ENCODE data around the gene MFSD2B.
"Not testable (repeated sequence)": the region's sequence is repeated elsewhere in the genome, so short reads cannot be mapped to it uniquely, and the experiment has no call there.

The MFSD2B gene

GRCh38 chr2:24020244-24020643 lies 10.4 kb downstream of the MFSD2B start:
- no peak for DNase-seq

- no peak for DNase-seq
Measured at GRCh38 chr2:24021122-24021998, 11.5 kb downstream of the MFSD2B start.

GRCh38 chr2:24022324-24022974 lies 12.6 kb downstream of the MFSD2B start:
- DNase-seq = no peak

DNA sequence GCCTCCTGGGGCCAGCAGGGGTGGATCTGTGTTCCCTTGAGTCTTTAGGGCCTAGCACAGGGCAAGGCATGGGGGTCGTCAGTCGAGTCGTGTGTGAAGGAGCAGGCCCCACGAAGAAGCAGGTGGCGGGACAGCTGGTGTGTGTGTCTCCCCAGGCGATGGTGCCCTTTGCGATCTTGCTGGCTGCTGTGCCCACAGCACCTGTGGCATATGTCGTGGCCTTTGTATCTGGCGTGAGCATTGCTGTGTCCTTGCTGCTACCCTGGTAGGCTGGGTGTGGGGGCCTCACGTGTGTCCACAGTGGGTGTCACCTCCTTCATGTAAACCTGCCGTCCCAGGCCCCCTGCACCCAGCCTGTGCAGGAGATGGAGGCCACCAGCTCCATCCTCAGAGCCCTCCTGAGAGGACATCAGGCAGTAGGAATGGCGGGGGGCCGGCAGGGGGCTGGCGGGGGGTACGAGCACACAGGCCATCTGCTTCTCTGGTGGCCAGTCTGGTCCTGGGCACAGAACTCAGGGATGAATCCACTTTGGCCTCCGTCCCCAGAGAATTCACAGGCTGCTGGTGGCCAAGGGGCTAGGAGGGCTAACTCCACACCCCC lies 13.2 kb downstream of the MFSD2B start:
- DNase-seq = no peak

- DNase-seq = no peak
Measured at GRCh38 chr2:24024018-24024417, 14.1 kb downstream of the MFSD2B start.

- DNase-seq = no peak
Measured at GRCh38 chr2:24024996-24025663, 15.2 kb downstream of the MFSD2B start.

- DNase-seq = no peak
Measured at GRCh38 chr2:24026233-24026632, 16.3 kb downstream of the MFSD2B start.

DNA sequence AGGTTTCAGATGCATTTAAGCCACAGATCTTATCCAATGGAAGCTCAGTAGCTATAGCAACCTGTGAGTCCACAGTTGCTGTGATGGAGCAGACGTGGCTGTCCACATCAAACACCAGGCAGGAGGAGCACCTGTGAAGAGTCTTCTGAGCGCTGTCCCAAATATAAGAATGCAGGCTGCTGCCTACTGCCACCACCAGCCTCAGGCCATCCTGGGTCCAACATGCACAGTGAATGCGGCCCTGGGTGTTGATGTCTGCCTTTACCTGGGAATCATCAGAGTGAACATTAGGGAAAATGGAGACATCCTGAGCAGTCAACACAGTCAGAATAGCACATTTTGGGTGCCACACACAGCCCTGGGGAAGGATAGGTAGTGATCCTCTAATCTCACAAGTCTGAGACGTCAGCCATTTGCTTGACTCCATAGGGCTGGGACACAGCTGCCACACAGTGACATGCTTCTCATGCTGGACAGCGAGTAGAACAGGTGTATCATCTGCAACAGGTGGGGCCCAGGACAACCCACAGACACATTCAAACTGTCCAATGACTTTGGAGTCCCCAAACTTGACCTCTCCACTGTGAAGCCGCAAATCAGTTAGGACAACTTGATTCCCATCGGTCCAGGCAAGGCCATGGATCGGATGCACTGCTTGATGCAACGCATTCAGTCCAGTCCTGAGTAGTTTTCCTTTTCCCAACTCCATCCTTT lies 29.1 kb downstream of the MFSD2B start:
- DNase-seq = no peak

DNA sequence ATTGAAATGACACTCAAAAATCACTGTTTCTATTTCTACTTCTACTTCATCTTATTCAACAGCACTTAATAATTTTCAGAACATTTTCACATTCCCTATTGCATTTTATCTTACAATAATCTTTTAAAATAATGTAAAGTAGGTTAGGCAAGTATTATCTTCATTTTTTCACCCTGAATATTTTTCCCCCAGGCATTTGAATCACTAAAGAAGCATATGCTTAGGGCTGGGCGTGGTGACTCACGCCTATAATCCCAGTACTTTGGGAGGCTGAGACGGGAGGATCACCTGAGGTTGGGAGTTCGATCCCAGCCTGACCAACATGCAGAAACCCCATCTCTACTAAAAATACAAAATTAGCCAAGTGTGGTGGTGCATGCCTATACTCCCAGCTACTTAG lies 30.6 kb downstream of the MFSD2B start:
- no peak for DNase-seq

DNA sequence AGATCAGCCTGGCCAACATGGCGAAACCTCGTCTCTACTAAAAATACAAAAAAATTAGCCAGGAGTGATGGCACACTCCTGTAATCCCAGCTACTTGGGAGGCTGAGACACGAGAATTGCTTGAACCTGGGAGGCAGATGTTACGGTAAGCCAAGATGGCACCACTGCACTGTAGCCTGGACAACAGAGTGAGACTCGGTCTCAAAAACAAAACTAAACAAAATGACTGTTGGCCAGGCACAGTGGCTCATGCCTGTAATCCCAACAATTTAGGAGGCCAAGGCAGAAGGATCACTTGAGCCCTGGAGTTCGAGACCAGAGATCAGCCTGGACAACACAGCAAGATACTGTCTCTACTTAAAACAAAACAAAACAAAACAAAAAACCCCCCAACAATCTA lies 33.2 kb downstream of the MFSD2B start:
- DNase-seq = not testable (repeated sequence)

DNA sequence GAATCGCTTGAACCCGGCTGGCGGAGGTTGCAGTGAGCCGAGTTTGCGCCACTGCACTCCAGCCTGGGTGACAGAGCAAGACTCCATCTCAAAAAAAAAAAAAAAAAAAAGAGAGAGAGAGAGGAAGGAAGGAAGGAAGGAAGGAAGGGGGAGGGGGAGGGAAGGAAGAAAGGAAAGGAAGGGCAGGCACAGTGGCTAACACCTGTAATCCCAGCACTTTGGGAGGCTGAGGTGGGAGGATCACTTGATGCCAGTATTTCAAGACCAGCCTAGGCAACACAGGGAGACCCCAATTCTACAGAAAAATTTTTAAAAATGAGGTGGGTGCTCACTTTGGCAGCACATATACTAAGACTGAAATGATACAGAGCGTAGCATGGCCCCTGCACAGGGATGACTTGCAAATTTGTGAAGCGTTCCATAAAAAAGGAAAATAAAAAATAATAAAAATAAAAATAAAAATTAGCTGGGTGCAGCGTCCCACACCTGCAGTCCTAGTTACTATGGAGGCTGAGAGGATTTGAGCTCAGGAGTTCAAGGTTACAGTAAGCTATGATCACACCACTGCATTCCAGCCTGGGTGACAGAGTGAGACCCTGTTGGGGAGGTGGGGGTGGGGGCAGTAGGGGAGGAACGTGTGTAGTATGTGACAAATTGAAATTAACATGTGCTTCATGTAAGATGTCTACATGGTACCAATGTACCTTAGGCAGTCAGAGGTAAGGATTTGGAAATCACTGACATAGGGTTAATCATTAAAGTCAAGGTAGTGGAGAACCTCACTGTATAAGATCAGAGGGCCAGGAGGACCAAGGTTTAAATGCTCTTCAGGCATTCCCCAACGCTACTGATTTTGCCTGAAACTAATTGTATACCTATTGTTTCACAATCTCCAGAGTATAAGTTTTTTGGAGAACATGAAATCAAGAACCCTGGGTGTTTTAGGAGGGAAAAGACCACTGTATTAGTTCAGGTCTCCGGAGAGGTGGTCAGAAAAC lies 35.9 kb downstream of the MFSD2B start:
- no peak for DNase-seq

DNA sequence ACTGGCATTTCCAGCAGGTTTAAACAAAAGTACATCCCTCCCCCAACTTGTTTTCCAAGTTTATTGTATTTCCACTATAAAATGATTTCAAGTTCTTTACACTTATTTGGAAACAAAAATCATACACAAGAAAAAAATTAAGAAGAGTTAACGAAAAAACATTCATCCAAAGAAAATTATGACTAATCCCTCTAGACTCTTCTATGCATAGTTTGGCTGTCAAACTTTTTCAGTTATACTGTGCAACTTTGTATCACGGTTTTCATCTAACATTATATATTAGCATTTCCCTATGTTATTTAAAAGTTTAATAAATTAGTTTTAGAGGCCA lies 36.7 kb downstream of the MFSD2B start:
- DNase-seq = no peak

DNA sequence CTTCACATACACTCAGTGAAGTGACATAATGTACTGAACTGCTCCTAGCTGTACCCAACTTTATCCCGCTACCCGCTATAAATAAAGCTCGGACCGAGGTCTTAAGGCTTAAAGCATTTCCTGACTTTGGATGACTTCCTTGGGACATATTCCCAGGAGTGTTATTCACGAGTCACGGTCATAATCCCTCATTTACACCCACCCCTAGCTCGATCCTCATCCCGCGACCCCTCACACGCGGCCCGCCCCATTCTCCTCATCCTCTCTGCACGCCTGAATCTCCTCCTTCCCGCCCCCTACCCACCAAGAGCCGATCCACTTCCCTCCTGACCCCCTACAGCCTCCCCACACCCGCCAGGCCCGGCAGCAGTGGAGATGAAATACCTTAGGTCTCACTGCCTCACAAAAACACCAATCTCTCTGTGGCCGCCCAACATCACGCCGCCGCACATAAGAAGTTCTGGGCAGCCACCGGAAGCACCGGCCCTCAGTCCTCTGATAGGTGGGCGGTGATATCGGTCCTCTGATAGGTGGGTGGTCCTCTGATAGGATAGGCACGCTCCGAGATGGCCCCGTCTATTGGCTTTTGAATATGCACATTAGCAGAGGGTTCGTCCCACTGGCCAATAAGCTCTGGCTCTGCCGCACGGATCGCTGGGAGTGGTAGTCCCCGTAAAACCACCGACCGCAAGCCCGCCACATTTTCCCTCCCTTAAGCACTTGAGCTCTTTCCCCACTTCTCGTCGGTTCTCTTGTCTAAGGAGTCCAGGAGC lies 37.2 kb downstream of the MFSD2B start, which contains the start of gene WDCP:
TSS of gene WDCP (minus strand) at position 462 of the 773 bp plus-strand sequence. CDS start 7,897 bp downstream, outside the sequence.
- DNase-seq = peak; percentile 91

- no peak for DNase-seq
Measured at GRCh38 chr2:24047703-24048033, 37.8 kb downstream of the MFSD2B start.

DNA sequence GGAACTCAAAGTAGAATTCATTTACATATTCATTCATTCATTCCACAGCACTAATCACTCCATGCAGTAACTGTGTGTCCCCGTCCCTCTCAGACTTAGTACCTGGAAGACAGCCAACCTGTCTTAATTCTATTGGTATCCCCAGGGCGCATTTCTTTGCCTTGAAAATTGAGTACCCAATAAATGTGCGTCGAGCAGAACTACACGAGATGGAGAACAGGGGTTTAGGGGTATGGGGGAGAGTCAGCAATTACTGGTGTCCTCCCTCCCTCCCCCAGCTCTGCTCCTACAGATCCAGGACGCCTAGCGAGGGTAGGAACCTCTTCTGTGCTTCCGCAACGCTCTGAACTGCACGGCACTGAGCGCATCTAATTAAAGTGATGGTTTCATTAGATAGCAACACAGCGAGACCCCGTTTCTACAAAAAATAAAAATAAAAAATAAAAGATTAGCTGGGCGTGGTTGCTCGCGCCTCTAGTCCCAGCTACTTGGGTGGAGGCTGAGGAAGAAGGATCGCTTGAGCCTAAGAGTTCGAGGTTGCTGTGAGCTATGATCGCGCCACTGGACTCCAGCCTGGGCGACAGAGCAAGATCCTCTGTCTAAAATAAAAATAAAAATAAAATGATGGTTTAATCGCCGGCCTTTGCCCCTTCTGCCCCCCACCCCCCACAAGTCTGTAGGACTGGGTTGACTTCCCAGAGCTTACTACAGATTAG lies 39.0 kb downstream of the MFSD2B start:
- DNase-seq = no peak

GRCh38 chr2:24049485-24050021 lies 39.7 kb downstream of the MFSD2B start, which contains the start of gene FKBP1B:
FKBP1B (plus strand) TSS chr2:24049741; CDS start chr2:24049850, 109 bp downstream.
- peak; percentile 47 for DNase-seq

GRCh38 chr2:24050041-24050979 lies 40.4 kb downstream of the MFSD2B start:
- peak; percentile 4 for DNase-seq

DNA sequence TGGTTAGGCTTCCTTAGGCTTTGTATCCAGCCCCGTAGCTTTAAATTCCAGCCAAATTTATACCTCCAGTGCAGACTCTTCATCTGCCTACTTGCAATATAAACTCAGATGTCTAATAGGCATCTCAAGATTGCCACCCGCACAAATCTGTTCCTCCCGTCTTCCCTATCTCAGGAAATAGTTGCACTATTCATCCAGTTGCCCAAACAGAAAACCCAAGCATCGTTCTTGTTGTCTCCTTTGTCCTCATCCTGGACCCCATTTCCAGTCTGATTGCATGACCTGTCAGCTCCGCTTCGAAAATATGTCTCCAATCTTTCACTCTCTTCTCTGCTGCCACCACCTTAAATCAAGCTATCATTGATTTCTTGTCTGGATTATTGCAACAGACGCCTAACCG lies 41.9 kb downstream of the MFSD2B start:
- DNase-seq = no peak

Data from activated gamma-delta T cell treated with Interleukin-2 at 50 U/mL for 16 hours (primary cell).